Measurements from ENCODE around the gene MVK.

MVK gene

GRCh38 chr12:109555431-109556315, 17.9 kb upstream of the MVK start:
- Histone ChIP-seq H3K27me3 (ENCODE audit: control insufficient read depth, insufficient read depth, low read length) (no peaks in the 10 kb centered on the region), H3K9ac (ENCODE audit: low read length) (no peak overlapping the region)

GRCh38 chr12:109557200-109557599, 16.4 kb upstream of the MVK start:
- Histone ChIP-seq H3K4me1 (ENCODE audit: control insufficient read depth, insufficient read depth, low read length) (no peaks in the 10 kb centered on the region; the same call in 1 of the 2 replicates), H3K4me3 (ENCODE audit: low read depth, low read length) (no peak overlapping the region), H3K9me3 (ENCODE audit: control insufficient read depth, insufficient read depth, low read depth, low read length) (no peaks in the 10 kb centered on the region), H3K9ac (ENCODE audit: low read length) (no peak overlapping the region), H3K27me3 (ENCODE audit: control insufficient read depth, insufficient read depth, low read length) (no peaks in the 10 kb centered on the region), H3K36me3 (ENCODE audit: control insufficient read depth, insufficient read depth, low read length) (peaks cover 27% of the 10 kb centered on the region; the same call in 1 of the 2 replicates), H3K27ac (ENCODE audit: low read depth, low read length) (no peak overlapping the region)

More at GRCh38 chr12:109555431-109556315, 17.9 kb upstream of the MVK start:
- Histone ChIP-seq H3K9me3 (ENCODE audit: control insufficient read depth, insufficient read depth, low read depth, low read length) (no peaks in the 10 kb centered on the region), H3K27ac (ENCODE audit: low read depth, low read length) (no peak overlapping the region), H3K36me3 (ENCODE audit: control insufficient read depth, insufficient read depth, low read length) (peaks cover 18% of the 10 kb centered on the region; the same call in 1 of the 2 replicates), H3K4me1 (ENCODE audit: control insufficient read depth, insufficient read depth, low read length) (no peaks in the 10 kb centered on the region; the same call in 1 of the 2 replicates), H3K4me3 (ENCODE audit: low read depth, low read length) (no peak overlapping the region)

- peaks cover 33% of the 10 kb centered on the region for H3K36me3 ChIP-seq (ENCODE audit: control insufficient read depth, insufficient read depth, low read length)
- no peak overlapping the region for H3K9ac ChIP-seq (ENCODE audit: low read length)
- H3K4me1 ChIP-seq (ENCODE audit: control insufficient read depth, insufficient read depth, low read length), result no peaks in the 10 kb centered on the region; the same call in 1 of the 2 replicates
- no peak overlapping the region for H3K4me3 ChIP-seq (ENCODE audit: low read depth, low read length)
- no peak overlapping the region for H3K27ac ChIP-seq (ENCODE audit: low read depth, low read length)
- no peaks in the 10 kb centered on the region for H3K27me3 ChIP-seq (ENCODE audit: control insufficient read depth, insufficient read depth, low read length)
- H3K9me3 ChIP-seq (ENCODE audit: control insufficient read depth, insufficient read depth, low read depth, low read length), result no peaks in the 10 kb centered on the region
Observed at GRCh38 chr12:109557805-109558204, 15.8 kb upstream of the MVK start.

- Histone ChIP-seq H3K4me3 (ENCODE audit: low read depth, low read length) (no peak overlapping the region), H3K27ac (ENCODE audit: low read depth, low read length) (no peak overlapping the region; the same call in 1 of the 2 replicates), H3K9me3 (ENCODE audit: control insufficient read depth, insufficient read depth, low read depth, low read length) (no peaks in the 10 kb centered on the region), H3K36me3 (ENCODE audit: control insufficient read depth, insufficient read depth, low read length) (peaks cover 41% of the 10 kb centered on the region), H3K4me1 (ENCODE audit: control insufficient read depth, insufficient read depth, low read length) (no peaks in the 10 kb centered on the region; the same call in 1 of the 2 replicates), H3K27me3 (ENCODE audit: control insufficient read depth, insufficient read depth, low read length) (no peaks in the 10 kb centered on the region), H3K9ac (ENCODE audit: low read length) (no peak overlapping the region)
Observed at GRCh38 chr12:109558374-109559199, 15.0 kb upstream of the MVK start.

GRCh38 chr12:109559200-109559505, 14.4 kb upstream of the MVK start:
- Histone ChIP-seq H3K4me1 (ENCODE audit: control insufficient read depth, insufficient read depth, low read length) (no peaks in the 10 kb centered on the region; the same call in 1 of the 2 replicates), H3K27ac (ENCODE audit: low read depth, low read length) (no peak overlapping the region), H3K27me3 (ENCODE audit: control insufficient read depth, insufficient read depth, low read length) (no peaks in the 10 kb centered on the region), H3K9me3 (ENCODE audit: control insufficient read depth, insufficient read depth, low read depth, low read length) (no peaks in the 10 kb centered on the region), H3K36me3 (ENCODE audit: control insufficient read depth, insufficient read depth, low read length) (peaks cover 46% of the 10 kb centered on the region), H3K4me3 (ENCODE audit: low read depth, low read length) (no peak overlapping the region), H3K9ac (ENCODE audit: low read length) (no peak overlapping the region)

- Histone ChIP-seq H3K9me3 (ENCODE audit: control insufficient read depth, insufficient read depth, low read depth, low read length) (no peaks in the 10 kb centered on the region), H3K9ac (ENCODE audit: low read length) (no peak overlapping the region), H3K27me3 (ENCODE audit: control insufficient read depth, insufficient read depth, low read length) (no peaks in the 10 kb centered on the region), H3K4me3 (ENCODE audit: low read depth, low read length) (no peak overlapping the region), H3K36me3 (ENCODE audit: control insufficient read depth, insufficient read depth, low read length) (peaks cover 49% of the 10 kb centered on the region), H3K27ac (ENCODE audit: low read depth, low read length) (no peak overlapping the region), H3K4me1 (ENCODE audit: control insufficient read depth, insufficient read depth, low read length) (no peaks in the 10 kb centered on the region; the same call in 1 of the 2 replicates)
Observed at GRCh38 chr12:109559601-109560000, 14.0 kb upstream of the MVK start.

GRCh38 chr12:109560867-109561710, 12.5 kb upstream of the MVK start:
- H3K27me3 ChIP-seq (ENCODE audit: control insufficient read depth, insufficient read depth, low read length), result no peaks in the 10 kb centered on the region
- H3K36me3 ChIP-seq (ENCODE audit: control insufficient read depth, insufficient read depth, low read length), result peaks cover 64% of the 10 kb centered on the region
- no peak overlapping the region for H3K4me3 ChIP-seq (ENCODE audit: low read depth, low read length)
- H3K9ac ChIP-seq (ENCODE audit: low read length), result no peak overlapping the region
- H3K27ac ChIP-seq (ENCODE audit: low read depth, low read length), result no peak overlapping the region
- H3K4me1 ChIP-seq (ENCODE audit: control insufficient read depth, insufficient read depth, low read length), result no peaks in the 10 kb centered on the region
- no peaks in the 10 kb centered on the region for H3K9me3 ChIP-seq (ENCODE audit: control insufficient read depth, insufficient read depth, low read depth, low read length)

GRCh38 chr12:109561711-109562030, 11.9 kb upstream of the MVK start:
- H3K36me3 ChIP-seq (ENCODE audit: control insufficient read depth, insufficient read depth, low read length), result peaks cover 64% of the 10 kb centered on the region

GRCh38 chr12:109562871-109563270, 10.7 kb upstream of the MVK start:
- H3K4me3 ChIP-seq (ENCODE audit: low read depth, low read length), result no peak overlapping the region
- H3K9ac ChIP-seq (ENCODE audit: low read length), result no peak overlapping the region
- no peaks in the 10 kb centered on the region for H3K4me1 ChIP-seq (ENCODE audit: control insufficient read depth, insufficient read depth, low read length)
- no peaks in the 10 kb centered on the region for H3K27me3 ChIP-seq (ENCODE audit: control insufficient read depth, insufficient read depth, low read length)
- H3K36me3 ChIP-seq (ENCODE audit: control insufficient read depth, insufficient read depth, low read length), result peaks cover 71% of the 10 kb centered on the region
- H3K27ac ChIP-seq (ENCODE audit: low read depth, low read length), result no peak overlapping the region
- no peaks in the 10 kb centered on the region for H3K9me3 ChIP-seq (ENCODE audit: control insufficient read depth, insufficient read depth, low read depth, low read length)

More at GRCh38 chr12:109561711-109562030, 11.9 kb upstream of the MVK start:
- Histone ChIP-seq H3K9me3 (ENCODE audit: control insufficient read depth, insufficient read depth, low read depth, low read length) (no peaks in the 10 kb centered on the region), H3K4me1 (ENCODE audit: control insufficient read depth, insufficient read depth, low read length) (no peaks in the 10 kb centered on the region), H3K27ac (ENCODE audit: low read depth, low read length) (no peak overlapping the region), H3K4me3 (ENCODE audit: low read depth, low read length) (no peak overlapping the region), H3K27me3 (ENCODE audit: control insufficient read depth, insufficient read depth, low read length) (no peaks in the 10 kb centered on the region), H3K9ac (ENCODE audit: low read length) (no peak overlapping the region)

- Histone ChIP-seq H3K4me1 (ENCODE audit: control insufficient read depth, insufficient read depth, low read length) (no peaks in the 10 kb centered on the region), H3K27me3 (ENCODE audit: control insufficient read depth, insufficient read depth, low read length) (no peaks in the 10 kb centered on the region), H3K9me3 (ENCODE audit: control insufficient read depth, insufficient read depth, low read depth, low read length) (no peaks in the 10 kb centered on the region), H3K4me3 (ENCODE audit: low read depth, low read length) (no peak overlapping the region), H3K9ac (ENCODE audit: low read length) (no peak overlapping the region), H3K27ac (ENCODE audit: low read depth, low read length) (no peak overlapping the region), H3K36me3 (ENCODE audit: control insufficient read depth, insufficient read depth, low read length) (peaks cover 76% of the 10 kb centered on the region)
Observed at GRCh38 chr12:109563291-109564284, 10.0 kb upstream of the MVK start.
